Measurements from ENCODE around the gene ZBTB25. TPM values are rescaled to one million over a fixed set of nuclear protein-coding genes. Genes with fewer than 3 reads are reported as not detected.

ZBTB25 gene
- total RNA-seq, 3 donors from 2014 or later: 12.3 to 15.7 (median 14.4) TPM

DNA sequence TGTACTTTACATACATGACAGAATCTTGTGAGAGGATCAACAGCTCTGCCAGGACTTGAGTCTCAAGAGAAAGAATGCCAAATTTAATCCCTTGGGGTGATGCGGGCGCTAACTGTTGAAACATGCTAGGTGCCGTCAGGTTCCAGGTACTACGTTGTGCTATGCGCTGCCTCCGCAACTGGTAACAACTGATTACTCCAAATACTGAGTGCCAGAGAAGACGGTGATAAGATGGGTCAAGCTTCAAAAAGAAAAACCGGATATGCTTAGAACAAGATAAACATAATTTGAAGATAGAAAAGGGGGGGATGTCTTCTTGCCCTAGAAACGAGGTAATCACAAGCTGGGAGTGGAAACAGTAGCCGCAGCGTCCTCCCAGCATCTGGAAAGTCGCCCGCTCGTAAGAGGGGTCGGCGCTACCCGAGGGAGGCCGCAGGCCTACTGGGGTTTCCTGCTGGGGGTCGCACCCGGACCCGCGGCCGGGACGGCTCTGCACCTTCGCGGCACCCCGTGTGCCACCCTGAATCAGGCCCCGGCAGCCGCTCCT lies 678 bp downstream of the ZBTB25 start:
- H3K4me1 ChIP-seq: peaks cover 0 to 22% of the 10 kb centered on the region in 2 donors
- no peaks in the 10 kb centered on the region for H3K36me3 ChIP-seq
- peak overlapping the region; percentile 69 to 79 (median 73) for H3K4me3 ChIP-seq
- H3K27ac ChIP-seq: peak overlapping the region; percentile 98 to 99
- intact Hi-C loops (cut with DNase I; ENCODE audit: low total_unique reads): no loop called here
- no peaks in the 10 kb centered on the region for H3K9me3 ChIP-seq
- H3K27me3 ChIP-seq: no peaks in the 10 kb centered on the region
- DNase-seq (ENCODE audit: low spot score in 2 of 2): peak in 1 of 2 donors; percentile 57
- no peak for TF ChIP-seq POLR2AphosphoS5 (IDR thresholded peaks at IDR 0.05)
- TF ChIP-seq POLR2A (IDR thresholded peaks at IDR 0.05): no peak
- TF ChIP-seq, protein P1, sequence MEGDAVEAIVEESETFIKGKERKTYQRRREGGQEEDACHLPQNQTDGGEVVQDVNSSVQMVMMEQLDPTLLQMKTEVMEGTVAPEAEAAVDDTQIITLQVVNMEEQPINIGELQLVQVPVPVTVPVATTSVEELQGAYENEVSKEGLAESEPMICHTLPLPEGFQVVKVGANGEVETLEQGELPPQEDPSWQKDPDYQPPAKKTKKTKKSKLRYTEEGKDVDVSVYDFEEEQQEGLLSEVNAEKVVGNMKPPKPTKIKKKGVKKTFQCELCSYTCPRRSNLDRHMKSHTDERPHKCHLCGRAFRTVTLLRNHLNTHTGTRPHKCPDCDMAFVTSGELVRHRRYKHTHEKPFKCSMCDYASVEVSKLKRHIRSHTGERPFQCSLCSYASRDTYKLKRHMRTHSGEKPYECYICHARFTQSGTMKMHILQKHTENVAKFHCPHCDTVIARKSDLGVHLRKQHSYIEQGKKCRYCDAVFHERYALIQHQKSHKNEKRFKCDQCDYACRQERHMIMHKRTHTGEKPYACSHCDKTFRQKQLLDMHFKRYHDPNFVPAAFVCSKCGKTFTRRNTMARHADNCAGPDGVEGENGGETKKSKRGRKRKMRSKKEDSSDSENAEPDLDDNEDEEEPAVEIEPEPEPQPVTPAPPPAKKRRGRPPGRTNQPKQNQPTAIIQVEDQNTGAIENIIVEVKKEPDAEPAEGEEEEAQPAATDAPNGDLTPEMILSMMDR (IDR thresholded peaks at IDR 0.05): no peak

DNA sequence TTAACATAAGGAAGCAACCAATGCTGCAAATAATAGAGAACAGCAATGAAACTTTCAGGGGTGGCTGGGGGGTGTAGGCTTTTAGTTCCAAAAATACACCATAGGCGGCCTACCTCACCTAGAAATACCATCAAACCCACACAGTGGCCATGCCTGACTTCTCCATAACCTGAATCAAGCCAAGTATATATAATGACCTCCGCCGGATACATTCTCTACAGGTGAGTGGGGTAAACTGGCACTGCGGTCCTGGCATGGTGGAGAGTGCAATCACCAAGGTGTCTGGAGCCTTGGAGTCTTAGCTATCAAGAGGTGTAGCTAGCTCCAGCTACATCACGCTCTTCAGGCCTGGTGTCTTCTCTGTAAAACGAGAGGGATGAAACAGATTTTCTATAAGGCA lies 1.2 kb downstream of the ZBTB25 start:
- Histone ChIP-seq H3K36me3 (no peaks in the 10 kb centered on the region), H3K4me3 (peak overlapping the region; percentile 69 to 79 (median 73)), H3K4me1 (peaks cover 0 to 22% of the 10 kb centered on the region in 2 donors), H3K27ac (peak overlapping the region; percentile 98 to 99), H3K9me3 (no peaks in the 10 kb centered on the region), H3K27me3 (no peaks in the 10 kb centered on the region)
- no peak for DNase-seq (ENCODE audit: low spot score in 2 of 2)
- TF ChIP-seq POLR2A (IDR thresholded peaks at IDR 0.05): no peak
- TF ChIP-seq POLR2AphosphoS5 (IDR thresholded peaks at IDR 0.05): no peak
- TF ChIP-seq, protein P1 (IDR thresholded peaks at IDR 0.05): no peak
- intact Hi-C loops (cut with DNase I; ENCODE audit: low total_unique reads): no loop called here

DNA sequence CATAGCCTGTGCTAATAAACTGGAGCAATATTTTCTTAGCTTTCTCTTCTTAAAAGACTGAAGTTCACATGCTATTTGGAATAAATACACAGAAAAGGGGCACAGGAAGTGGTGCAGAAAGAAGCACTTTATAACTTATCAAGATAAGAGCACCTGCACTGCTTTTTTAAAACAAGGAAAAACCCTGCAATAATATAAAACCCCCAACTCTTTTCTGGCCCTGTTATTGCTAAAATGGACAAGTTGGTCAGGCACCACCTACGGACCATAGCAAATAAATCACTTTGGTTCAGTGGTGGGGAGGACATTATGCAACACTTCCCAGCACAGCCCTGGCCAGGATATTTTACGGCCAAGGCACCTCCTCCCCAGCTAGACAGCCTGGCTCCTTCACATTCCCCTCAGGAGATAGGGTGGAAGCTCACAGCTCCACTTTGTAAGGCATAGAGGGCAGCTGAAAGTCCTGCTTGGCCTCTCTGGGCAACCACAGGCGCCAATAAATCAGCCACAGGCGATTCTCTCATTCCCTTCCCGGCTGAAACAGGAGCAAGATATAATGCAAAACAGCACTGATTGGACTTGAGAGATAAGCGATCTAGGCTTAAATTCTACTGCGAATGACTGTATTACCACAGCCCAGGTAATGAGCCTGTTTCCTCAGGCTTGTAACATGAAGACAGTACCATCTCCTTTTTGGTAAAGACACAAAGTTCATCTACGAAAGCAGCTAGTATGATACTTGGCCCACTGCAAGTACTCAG lies 2.0 kb downstream of the ZBTB25 start:
- H3K27ac ChIP-seq: peak overlapping the region; percentile 98 to 99
- H3K4me1 ChIP-seq: peaks cover 0 to 18% of the 10 kb centered on the region in 2 donors
- intact Hi-C loops (cut with DNase I; ENCODE audit: low total_unique reads): no loop called here
- peak overlapping the region; percentile 69 to 79 (median 73) for H3K4me3 ChIP-seq
- H3K9me3 ChIP-seq: no peaks in the 10 kb centered on the region
- TF ChIP-seq POLR2AphosphoS5 (IDR thresholded peaks at IDR 0.05) (peak in 2 of 3 donors; percentile 64 to 76), POLR2A (IDR thresholded peaks at IDR 0.05) (peak; percentile 20)
- TF ChIP-seq, protein P1 (IDR thresholded peaks at IDR 0.05): peak in 1 of 3 donors; percentile 20
- H3K36me3 ChIP-seq: no peaks in the 10 kb centered on the region
- no peaks in the 10 kb centered on the region for H3K27me3 ChIP-seq
- peak in 1 of 2 donors; percentile 28 for DNase-seq (ENCODE audit: low spot score in 2 of 2)

DNA sequence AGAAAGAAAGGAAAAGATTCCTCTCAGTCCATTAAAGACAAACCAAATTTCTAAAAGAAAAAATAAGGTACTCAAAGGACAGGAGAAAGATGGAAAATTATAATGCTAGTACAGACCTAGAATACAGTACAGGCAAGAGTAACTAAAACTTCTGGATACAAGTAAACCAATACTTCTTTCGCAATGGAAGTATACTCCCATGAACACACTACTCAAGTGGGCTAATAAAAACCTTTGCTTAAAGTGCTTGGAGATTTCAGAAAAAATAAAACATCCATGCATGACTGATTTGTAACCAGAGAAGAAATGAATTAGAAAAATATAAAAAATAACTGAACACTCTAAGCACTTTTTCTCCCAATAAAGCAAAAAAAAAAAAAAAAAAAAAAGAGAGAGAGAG lies 3.5 kb downstream of the ZBTB25 start:
- no peak overlapping the region for H3K27ac ChIP-seq
- H3K27me3 ChIP-seq: no peaks in the 10 kb centered on the region
- H3K9me3 ChIP-seq: no peaks in the 10 kb centered on the region
- TF ChIP-seq, protein P1 (IDR thresholded peaks at IDR 0.05): no peak
- no peak for TF ChIP-seq POLR2AphosphoS5 (IDR thresholded peaks at IDR 0.05)
- TF ChIP-seq POLR2A (IDR thresholded peaks at IDR 0.05): no peak
- no peak for DNase-seq (ENCODE audit: low spot score in 2 of 2)
- H3K4me3 ChIP-seq: no peak overlapping the region
- intact Hi-C loops (cut with DNase I; ENCODE audit: low total_unique reads): no loop called here
- H3K4me1 ChIP-seq: peaks cover 0 to 15% of the 10 kb centered on the region in 2 donors
- no peaks in the 10 kb centered on the region for H3K36me3 ChIP-seq

DNA sequence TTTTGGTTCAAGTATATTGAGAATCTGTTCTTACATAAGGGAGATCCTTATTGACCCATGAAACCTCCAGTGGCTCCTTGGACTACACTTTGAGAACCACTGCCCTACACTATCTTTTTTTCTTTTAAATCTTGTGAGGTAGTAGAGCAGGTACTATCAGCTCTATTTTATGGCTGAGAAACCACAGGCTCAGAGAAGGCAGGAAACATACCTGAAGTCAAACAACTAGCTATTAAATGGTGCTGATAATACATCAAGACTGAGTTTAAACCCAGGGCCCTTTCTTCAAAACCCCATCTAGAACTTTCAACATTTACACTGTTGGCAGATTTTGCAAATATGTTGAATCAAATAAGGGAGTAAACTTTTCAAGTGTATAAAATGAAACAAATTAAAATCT lies 6.9 kb downstream of the ZBTB25 start:
- Histone ChIP-seq H3K4me1 (peaks cover 0 to 7% of the 10 kb centered on the region in 2 donors), H3K4me3 (no peak overlapping the region), H3K9me3 (no peaks in the 10 kb centered on the region), H3K27ac (no peak overlapping the region), H3K36me3 (no peaks in the 10 kb centered on the region), H3K27me3 (no peaks in the 10 kb centered on the region)
- no peak for DNase-seq (ENCODE audit: low spot score in 2 of 2)
- intact Hi-C loops (cut with DNase I; ENCODE audit: low total_unique reads): no loop called here
- TF ChIP-seq POLR2AphosphoS5 (IDR thresholded peaks at IDR 0.05) (no peak), POLR2A (IDR thresholded peaks at IDR 0.05) (no peak)
- TF ChIP-seq, protein P1 (IDR thresholded peaks at IDR 0.05): no peak
